AG04450 (cell line): Measurements from ENCODE around the gene ARHGAP8. TPM values are rescaled to one million over a fixed set of nuclear protein-coding genes. Genes with fewer than 3 reads are reported as not detected.

Experiments
- CTCF ChIA-PET: fragments of 300-600, 350-600 bp; formaldehyde crosslinking; extraction: SDS; loops from one replicate; lab custom pipeline; 2022; ENCODE audit warnings: antibody characterized with exemption, inconsistent platforms; lab: Charles Lee
- POLR2A ChIA-PET: fragments of 350-600 bp; formaldehyde crosslinking; extraction: SDS; loops from one replicate; lab custom pipeline; 2021; ENCODE audit warnings: antibody characterized with exemption, inconsistent platforms; lab: Yijun Ruan, JAX
- DNase-seq: peaks from one replicate; pipeline ENCODE4 v3.0.0-alpha.2; 2011; ENCODE audit warnings: low read depth, low spot score
- H3K27ac ChIP-seq: one replicate; pipeline ENCODE4 v1.5.1; 2012; ENCODE audit warnings: low read depth, low read length, control low read depth
- H3K27me3 ChIP-seq: one replicate; pipeline ENCODE4 v1.6.0; 2012; ENCODE audit warnings: low read length; ENCODE audit not compliant: control insufficient read depth, insufficient read depth
- H3K4me3 ChIP-seq: 2 replicates; pipeline ENCODE4 v1.5.1; 2011; ENCODE audit warnings: mild to moderate bottlenecking, low read depth, low read length, control low read depth
- H3K9me3 ChIP-seq: 2 replicates; pipeline ENCODE4 v1.5.1; 2012; ENCODE audit warnings: low read length; ENCODE audit not compliant: control insufficient read depth, insufficient read depth
- CTCF ChIP-seq: IDR thresholded peaks from 2 replicates; pipeline ENCODE4 v1.5.1; 2011; ENCODE audit warnings: low read depth, low read length, control low read depth, inconsistent platforms
- polyA plus RNA-seq: library from polyadenylated mRNA; depleted of rRNA; stranded (reverse); fragments of >200 nt; gene quantifications from 2 replicates; pipeline ENCODE4 v1.2.3, GENCODE V29; 2011

Gene ARHGAP8
- polyA plus RNA-seq, 1 experiment, result 0.16 TPM

GRCh38 chr22:44879301-44879680 lies 126.9 kb downstream of the ARHGAP8 start:
- Histone ChIP-seq H3K4me3 (no peak overlapping the region), H3K9me3 (no peaks in the 10 kb centered on the region; the same call in 1 of the 2 replicates), H3K27me3 (peaks cover 5% of the 10 kb centered on the region), H3K27ac (no peak overlapping the region)
- DNase-seq, result no peak
- CTCF ChIA-PET, result no interaction called here
- POLR2A ChIA-PET, result no interaction called here
- no peak for TF ChIP-seq CTCF

- TF ChIP-seq CTCF, result no peak
- CTCF ChIA-PET, result no interaction called here
- no peak for DNase-seq
- peaks cover 5% of the 10 kb centered on the region for H3K27me3 ChIP-seq
- H3K9me3 ChIP-seq, result peaks cover 8% of the 10 kb centered on the region; the same call in 1 of the 2 replicates
- POLR2A ChIA-PET, result interaction anchor here (0.7 kb wide), 1 partner anchor 475 kb away, joined by 3 read pairs; no protein-coding TSS in a partner anchor
- H3K4me3 ChIP-seq, result no peak overlapping the region
- H3K27ac ChIP-seq, result no peak overlapping the region
These were observed 128.4 kb downstream of the ARHGAP8 start for GRCh38 chr22:44880610-44881290.

- TF ChIP-seq CTCF, result no peak
- no peak for DNase-seq
- Histone ChIP-seq H3K27ac (no peak overlapping the region), H3K27me3 (peaks cover 7% of the 10 kb centered on the region), H3K9me3 (peaks cover 10% of the 10 kb centered on the region; the same call in 1 of the 2 replicates), H3K4me3 (no peak overlapping the region)
- POLR2A ChIA-PET, result no interaction called here
- CTCF ChIA-PET, result no interaction called here
These were observed 129.2 kb downstream of the ARHGAP8 start for GRCh38 chr22:44881624-44882023.

- CTCF ChIA-PET, result no interaction called here
- no peak for TF ChIP-seq CTCF
- Histone ChIP-seq H3K27me3 (peaks cover 5% of the 10 kb centered on the region), H3K9me3 (peaks cover 10% of the 10 kb centered on the region; the same call in 1 of the 2 replicates), H3K4me3 (no peak overlapping the region), H3K27ac (no peak overlapping the region)
- POLR2A ChIA-PET, result no interaction called here
- no peak for DNase-seq
These were observed 130.0 kb downstream of the ARHGAP8 start for GRCh38 chr22:44882226-44882905.

- ChIA-PET CTCF (no interaction called here), POLR2A (no interaction called here)
- no peak overlapping the region for H3K27ac ChIP-seq
- no peak for DNase-seq
- H3K9me3 ChIP-seq, result peaks cover 10% of the 10 kb centered on the region; the same call in 1 of the 2 replicates
- H3K27me3 ChIP-seq, result peaks cover 5% of the 10 kb centered on the region
- no peak overlapping the region for H3K4me3 ChIP-seq
- no peak for TF ChIP-seq CTCF
These were observed 130.6 kb downstream of the ARHGAP8 start for GRCh38 chr22:44883011-44883421.
